SHP77 (cell line): ENCODE data around the gene TSPAN2.

Experiments used
- DNase-seq, 2 experiments: peaks; one replicate each; lab custom pipeline; 2025; lab: John Stamatoyannopoulos, UW

TSPAN2 gene

DNA sequence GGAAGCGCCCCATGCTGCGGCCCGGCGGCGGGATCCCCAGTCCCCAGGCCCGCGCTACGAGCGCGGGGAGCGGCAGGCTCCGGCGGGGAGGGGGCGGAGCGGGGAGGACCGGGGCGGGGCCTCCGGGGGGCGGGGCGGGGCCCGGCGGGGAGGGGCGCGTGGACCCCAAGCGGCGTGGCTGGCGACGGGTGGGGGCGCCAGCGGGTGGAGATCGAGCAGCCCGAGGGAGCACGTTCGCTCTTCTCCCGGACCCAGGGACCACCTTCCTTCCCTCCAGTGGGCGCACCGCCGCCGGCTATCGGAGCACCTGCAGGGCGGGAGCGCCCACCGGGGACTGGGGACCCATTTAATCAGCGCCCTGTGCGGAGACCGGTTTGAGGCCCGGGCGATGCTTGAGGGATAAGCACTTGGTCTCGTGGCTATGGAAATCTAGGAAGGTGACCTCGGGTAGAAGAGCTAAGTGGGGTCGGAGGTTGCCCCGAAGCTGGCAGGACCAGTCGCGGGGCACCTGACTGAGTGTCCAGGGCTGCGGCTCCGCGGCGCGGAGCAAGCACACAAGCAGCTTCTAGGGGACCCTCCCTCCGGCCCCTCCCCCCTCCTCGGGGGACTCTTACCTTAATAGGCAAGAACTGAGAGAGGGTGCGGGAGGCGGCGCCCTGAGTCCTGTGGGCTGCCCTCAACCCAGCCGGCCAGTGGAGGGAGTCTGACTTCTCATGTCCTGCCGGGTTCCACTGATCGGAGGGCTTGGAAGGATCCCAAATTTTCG, at the start of gene TSPAN2:
Gene TSPAN2 (minus strand): TSS at position 84 of the 766 bp plus-strand sequence. CDS start 71 bp downstream, at position 13.
- no peak for DNase-seq

DNA sequence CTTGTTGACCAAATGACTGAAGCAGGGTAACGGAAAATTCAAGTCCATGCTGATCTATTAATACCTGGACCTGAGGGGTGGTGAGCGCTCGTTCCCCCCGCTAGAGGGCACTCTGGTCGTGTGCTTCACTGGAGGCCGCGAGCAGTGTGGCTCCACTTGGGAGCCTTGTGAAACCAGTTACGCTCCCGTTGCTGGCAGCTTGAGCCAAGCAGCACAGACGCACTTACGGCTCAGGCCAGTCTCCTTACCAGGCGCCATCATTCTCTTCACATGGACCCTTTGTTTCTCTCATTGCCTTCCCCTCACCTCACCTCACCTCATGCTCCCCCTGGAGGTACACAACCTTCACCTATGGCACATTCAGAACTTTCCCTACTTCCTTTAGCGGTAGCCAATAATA, 49.7 kb upstream of the TSPAN2 start:
- peak; percentile 82 to 85 for DNase-seq

GRCh38 chr1:115138271-115138670, 49.0 kb upstream of the TSPAN2 start:
- DNase-seq = no peak

DNA sequence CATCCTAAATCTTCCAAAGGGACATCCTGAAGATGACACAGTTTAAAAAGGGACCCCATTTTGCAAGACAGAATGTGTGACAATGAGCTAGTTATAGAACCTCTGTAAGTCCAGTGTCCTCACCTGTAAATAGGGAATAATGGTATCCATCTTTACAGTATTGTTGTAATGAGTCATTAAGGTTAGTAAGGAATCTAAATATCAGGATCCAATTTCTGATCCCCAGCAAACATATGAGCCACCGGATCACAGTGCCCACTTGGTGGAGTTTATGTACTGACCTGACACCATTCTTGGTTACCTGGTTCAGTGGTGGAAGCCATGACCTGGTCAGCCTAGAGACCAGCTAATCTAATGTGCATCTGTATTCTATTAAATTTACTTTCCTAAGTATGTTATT, 47.9 kb upstream of the TSPAN2 start:
- no peak for DNase-seq

GRCh38 chr1:115136706-115137105, 47.4 kb upstream of the TSPAN2 start:
- no peak for DNase-seq

DNA sequence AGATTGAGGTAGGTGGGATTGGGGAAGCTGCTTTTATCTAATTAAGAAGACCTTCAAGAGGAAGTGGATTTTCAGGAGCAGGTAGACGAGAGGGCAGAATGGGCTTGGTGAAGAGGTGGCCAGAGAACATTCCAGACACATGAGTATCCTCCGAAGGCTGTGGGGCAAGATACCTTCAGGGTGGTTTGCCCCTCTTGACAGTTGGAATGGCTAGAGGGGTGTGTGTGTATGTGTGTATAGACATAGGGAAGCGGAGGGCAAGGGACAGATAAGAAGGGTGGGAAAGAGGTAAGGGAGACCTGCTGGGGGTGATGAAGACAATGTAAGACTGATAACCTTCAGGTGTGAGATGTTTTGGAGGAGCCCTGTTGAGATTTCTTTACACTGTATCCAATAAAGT, 46.8 kb upstream of the TSPAN2 start:
- DNase-seq = no peak

- no peak for DNase-seq
Observed at GRCh38 chr1:115135681-115136080, 46.4 kb upstream of the TSPAN2 start.

DNA sequence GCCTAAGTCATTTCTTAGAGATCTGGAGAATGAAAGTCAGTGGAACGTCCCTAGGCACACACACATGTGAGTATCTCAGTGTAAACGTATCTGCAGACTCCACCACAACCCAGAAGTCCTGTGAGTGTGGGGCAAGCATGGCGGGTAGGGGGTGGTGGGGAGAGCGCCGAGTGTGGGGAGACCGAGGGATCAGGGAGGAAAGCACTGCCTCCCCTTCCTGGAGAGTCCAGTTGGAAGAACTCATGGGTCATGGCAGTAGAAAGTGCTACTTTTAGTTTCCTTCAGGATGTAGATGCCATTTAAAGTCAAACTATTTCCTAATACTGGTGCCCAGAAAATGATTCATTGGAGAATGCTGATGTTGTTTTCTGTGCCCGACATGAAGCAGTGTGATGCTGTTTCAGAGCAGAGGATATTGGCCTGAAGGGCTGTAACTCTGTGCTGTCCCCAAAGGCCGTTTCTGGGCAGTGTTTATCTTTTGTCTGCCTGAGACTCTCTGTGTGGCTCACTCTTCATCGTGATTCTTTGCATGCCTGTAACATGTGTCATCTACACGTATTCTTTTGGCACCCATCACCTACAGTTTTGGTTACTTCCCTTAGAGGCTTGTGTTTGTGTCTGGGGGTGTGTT, 45.7 kb upstream of the TSPAN2 start:
- DNase-seq = no peak

- no peak for DNase-seq
Observed at GRCh38 chr1:115134231-115134630, 44.9 kb upstream of the TSPAN2 start.

DNA sequence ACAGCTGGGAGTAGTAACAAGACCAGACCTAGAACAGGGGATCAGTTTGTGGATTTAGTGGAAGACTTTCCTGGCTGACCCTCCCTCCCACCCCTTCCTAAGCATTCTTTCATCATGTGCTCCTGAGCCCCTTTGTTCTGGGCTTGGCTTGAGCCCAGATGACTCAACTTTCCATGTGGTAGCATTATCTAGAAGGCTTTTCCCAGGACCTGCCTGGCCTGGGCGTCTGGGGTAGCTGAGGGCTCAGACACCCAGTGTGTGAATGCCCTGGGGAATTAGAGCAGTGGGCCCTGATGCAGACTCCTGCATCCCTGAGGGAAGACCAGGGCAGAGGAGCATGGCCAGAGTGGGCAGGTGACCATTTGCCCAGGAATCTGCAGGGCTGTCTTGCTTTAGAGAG, 44.1 kb upstream of the TSPAN2 start:
- no peak for DNase-seq

DNA sequence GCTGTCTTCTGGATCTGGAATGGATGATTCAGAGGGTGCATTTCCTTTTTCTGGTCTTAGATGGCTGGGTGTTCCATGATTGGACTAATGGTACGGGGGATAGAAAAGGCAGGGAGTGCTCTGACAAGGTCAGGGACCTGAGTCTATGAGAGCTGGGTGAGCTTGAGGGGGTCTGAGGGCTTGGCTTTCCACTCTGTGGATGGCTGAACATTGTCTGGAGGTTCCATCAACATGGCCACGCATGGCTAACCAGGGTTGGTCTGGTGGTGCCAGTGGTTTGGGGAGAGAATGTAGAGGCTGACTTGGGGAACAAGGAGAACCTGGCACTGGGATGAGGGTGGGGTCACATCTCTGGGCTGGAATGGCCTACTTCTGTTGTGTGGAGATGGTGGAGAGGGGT, 41.5 kb upstream of the TSPAN2 start:
- no peak for DNase-seq

- no peak for DNase-seq
Observed at GRCh38 chr1:115129071-115129640, 39.9 kb upstream of the TSPAN2 start.

DNA sequence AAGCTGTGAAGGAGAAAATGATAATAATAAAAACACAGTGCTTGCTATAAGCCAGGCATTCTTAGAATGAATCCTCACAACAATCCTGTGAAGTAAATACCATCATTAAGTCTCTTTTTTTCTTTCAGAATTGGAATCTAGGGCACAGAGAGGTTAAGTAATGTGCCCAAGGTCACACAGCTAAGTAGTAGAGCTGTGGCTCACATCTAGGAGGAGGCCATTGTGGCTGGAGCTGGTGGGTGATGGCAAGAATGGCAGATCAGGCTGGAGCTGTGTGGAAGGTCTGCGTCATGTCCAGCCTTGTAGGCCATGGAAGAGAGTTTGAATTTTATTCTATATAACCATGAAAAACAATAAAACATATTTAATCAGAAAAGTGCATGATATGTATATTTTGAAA, 38.2 kb upstream of the TSPAN2 start:
- DNase-seq = no peak

- no peak for DNase-seq
Observed at GRCh38 chr1:115126516-115126915, 37.2 kb upstream of the TSPAN2 start.

DNA sequence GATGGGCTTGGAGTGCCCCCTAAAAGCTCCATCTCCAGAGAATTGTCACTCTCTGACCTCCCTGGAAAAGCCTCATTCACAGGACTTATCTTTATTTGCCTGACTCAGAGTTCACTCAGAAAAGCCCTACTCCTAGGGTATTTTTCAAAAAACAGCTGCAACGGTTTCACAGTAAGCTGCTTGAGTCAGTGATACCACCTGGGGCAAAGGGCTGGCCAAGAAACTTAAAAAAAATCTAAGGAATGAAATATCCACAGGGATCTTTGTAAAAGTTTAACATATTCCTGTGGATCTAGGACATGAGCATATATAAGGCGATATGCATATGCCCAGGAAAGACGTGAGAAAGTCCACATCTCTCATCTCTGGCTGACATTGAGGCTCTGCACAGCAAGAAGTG, 33.8 kb upstream of the TSPAN2 start:
- DNase-seq = no peak

DNA sequence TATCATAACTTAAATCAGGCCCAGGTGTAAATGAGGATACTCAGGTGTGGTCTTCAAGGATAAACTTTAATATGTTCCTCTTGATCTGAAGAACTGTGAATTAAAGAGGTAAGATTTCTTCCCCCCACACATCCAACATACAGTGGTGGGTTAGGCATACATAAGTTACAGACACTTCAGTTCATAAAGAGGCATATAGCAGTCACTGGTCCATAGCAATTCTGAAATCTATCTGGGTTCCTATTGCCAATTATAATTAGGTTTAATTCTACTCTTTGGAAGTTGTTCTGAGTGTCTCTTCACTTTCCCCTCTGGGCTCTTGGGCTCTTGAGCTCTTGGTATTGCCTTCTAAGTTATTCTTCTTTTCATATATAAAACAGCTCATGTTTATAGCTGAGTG, 32.5 kb upstream of the TSPAN2 start:
- no peak for DNase-seq

DNA sequence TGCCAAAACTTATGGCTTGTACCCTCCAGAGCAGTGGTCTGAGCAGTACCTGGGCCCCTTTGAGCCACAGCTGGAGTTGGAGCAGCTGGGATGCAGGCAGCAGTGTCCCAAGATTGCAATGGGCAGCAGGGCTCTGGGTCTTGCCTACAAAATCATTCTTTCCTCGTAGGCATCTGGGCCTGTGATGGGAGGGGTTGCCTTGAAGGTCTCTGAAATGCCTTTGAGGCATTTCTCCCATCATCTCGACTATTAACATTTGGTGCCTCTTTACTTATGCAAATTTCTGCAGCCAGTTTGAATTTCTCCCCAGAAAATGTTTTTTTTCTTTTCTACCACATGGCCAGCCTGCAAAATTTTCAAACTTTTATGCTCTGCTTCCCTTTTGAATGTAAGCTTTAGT, 31.0 kb upstream of the TSPAN2 start:
- no peak for DNase-seq

GRCh38 chr1:115118611-115119010, 29.3 kb upstream of the TSPAN2 start:
- DNase-seq = no peak

- no peak for DNase-seq
Observed at GRCh38 chr1:115118086-115118485, 28.8 kb upstream of the TSPAN2 start.

DNA sequence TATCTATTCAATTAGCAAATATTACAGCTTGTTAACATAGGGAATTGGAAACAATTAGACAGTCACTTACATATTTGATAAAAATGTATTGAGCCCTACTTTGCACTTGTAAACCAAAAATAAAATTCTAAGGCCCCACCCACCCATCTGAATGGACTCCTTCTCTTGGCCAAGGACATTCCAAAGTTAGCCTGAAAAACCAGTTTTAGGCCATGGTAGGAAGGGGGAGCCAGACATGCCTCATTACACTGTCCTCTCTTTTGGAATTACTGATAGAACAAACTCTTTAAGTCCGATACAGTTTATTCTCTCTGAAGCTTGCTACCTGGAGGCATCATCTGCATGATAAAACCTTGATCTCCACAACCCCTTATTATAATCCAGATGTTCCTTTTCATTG, 28.0 kb upstream of the TSPAN2 start:
- DNase-seq = no peak

- DNase-seq = no peak
Observed at GRCh38 chr1:115116512-115116911, 27.2 kb upstream of the TSPAN2 start.

GRCh38 chr1:115115521-115116161, 26.3 kb upstream of the TSPAN2 start:
- DNase-seq = no peak

DNA sequence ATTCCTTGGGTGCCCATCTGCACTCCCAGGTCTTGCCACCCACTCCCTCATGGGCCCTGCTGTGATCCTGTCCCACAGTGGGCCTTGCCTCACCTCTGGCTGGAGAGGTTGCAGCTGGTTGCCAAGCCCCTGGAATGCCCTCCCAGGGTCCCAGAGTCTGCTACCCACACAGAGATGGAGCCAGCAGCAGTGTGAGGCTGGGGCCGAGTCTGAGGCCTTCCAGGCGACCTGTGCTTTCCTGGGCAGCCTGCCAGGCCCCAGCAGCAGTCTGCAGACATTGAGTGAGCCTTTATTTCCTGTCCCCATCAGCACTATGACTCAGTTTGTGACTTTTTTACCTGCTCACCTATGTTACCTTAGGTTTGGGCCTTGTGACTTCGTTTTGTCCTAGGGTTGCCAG, 25.0 kb upstream of the TSPAN2 start:
- DNase-seq = peak; percentile 31 to 71
